ENCODE results near the gene TRIM38.
"Not testable (repeated sequence)": the region's sequence is repeated elsewhere in the genome, so short reads cannot be mapped to it uniquely, and the experiment has no call there.

TRIM38 gene, protein sequence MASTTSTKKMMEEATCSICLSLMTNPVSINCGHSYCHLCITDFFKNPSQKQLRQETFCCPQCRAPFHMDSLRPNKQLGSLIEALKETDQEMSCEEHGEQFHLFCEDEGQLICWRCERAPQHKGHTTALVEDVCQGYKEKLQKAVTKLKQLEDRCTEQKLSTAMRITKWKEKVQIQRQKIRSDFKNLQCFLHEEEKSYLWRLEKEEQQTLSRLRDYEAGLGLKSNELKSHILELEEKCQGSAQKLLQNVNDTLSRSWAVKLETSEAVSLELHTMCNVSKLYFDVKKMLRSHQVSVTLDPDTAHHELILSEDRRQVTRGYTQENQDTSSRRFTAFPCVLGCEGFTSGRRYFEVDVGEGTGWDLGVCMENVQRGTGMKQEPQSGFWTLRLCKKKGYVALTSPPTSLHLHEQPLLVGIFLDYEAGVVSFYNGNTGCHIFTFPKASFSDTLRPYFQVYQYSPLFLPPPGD

DNA sequence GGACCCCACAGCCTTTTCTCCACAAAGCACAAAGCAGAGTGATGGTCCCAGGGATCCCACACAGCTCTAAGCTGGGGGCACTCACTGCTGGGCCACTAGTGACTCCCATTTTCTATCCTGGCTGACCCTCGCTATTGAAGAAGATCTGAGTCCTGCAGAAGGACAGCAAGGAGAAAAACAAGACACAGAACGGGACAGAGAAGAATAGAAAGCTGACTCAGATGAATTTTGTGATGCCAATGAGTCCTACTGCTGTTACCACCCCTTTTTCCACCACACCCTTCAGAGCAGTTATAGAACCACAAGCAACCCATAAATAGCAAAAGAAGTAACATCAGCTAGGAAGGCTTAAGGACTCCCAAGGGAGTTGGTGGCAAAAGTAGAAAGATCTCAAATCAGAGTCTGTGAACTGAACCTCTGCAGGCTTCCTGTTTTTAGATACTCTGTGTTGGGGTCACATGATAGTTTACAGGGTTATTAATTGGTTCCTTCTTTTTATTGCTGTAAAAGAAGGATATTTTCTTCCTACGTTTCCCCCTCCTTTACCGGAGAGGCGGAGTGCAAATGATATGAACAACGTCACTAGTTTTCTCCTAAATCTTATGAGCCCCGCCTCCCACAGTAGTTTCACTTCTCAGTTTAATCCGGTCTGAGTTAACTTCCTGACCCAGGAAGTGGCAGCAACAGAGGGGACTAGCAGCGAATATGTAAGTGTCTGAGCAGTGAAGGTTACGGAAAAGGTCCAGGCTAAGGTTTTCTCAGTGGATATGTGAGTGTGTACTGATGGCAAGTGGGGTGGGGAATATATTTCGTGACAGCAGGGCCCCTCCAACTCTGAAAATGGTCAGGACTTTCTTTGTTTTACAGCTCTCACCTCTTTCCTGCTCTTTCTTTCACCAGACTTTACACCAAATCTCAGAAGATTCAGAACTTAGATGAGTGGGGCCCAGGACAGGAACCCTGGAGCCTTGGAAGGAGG lies at the start of gene TRIM38:
Gene TRIM38 (plus strand): TSS at position 654 of the 979 bp plus-strand sequence. CDS start 3,721 bp downstream, outside the sequence.
- peak in 2 of 10 donors; percentile 8 to 17 for DNase-seq
- intact Hi-C loops (cut with DNase I) = no loop called here

DNA sequence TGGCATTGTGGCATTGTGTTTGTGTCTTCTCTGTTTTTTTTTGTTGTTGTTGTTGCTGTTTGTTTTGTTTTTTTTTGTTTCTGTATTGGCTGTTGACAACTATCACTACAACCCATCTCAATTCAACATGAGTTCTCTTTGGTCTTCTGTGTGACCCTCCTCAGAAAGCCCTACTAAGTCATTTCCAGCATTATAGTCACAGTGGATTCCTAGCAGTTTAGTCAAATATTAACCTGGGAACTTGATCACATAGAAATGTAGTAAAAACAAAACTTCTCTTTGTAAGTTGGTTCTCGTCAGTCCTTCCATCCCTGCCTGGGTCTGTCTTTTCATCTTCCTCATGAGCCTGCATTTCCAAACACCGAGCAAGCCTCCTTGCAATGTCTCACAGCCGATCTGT lies 48.9 kb upstream of the TRIM38 start:
- no peak for DNase-seq
- intact Hi-C loops (cut with DNase I) = no loop called here

DNA sequence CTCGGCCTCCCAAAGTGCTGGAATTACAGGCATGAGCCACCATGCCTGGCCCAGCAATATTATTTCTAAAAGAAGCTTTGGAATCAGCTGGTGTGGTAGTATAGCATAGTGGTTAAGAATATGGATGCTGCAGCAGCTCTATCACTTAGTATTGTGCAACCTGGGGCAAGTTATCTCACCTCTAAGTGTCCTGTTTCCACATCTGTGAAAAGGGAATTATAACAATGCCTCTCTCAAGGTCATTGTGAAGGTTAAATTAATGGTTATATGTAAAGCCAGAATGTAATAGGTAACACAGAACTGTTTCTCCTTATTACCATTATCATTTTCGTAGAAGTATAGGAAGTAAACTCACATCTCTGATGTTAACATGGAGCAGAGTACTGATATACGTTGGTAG lies 46.3 kb upstream of the TRIM38 start:
- no peak for DNase-seq
- intact Hi-C loops (cut with DNase I) = no loop called here

DNA sequence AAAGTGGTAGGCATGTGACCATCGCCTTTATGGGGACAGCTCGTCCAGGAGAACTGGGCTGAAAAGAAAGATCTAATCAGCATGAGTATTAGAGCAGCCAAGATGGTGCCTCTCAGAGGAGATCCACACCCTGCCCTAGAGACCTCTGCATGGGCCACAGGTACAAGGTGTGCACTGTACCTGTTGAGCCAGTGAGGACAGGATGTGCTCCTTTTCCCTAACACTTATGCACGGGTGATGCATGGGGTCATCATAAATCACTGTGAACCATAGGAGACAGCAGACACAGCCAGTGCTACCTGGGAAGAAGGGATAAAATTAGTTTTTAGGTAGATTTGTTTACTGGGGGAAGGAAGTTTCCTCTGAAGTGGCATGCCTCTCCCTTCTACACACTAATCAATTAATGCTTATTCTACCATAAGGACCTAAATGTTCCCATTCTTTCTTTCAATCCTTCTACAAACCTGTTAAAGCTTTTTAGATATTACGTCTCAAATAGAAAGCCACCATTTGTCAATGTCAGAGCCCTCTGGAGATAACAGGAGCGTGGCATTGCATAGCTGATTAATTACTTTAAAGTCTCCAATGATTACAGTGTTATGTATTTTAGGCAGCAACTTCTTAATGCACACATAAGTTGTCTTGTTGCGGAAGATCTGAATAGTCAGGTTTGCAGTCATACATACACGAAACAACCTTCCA lies 45.7 kb upstream of the TRIM38 start:
- DNase-seq = no peak
- intact Hi-C loops (cut with DNase I) = no loop called here

DNA sequence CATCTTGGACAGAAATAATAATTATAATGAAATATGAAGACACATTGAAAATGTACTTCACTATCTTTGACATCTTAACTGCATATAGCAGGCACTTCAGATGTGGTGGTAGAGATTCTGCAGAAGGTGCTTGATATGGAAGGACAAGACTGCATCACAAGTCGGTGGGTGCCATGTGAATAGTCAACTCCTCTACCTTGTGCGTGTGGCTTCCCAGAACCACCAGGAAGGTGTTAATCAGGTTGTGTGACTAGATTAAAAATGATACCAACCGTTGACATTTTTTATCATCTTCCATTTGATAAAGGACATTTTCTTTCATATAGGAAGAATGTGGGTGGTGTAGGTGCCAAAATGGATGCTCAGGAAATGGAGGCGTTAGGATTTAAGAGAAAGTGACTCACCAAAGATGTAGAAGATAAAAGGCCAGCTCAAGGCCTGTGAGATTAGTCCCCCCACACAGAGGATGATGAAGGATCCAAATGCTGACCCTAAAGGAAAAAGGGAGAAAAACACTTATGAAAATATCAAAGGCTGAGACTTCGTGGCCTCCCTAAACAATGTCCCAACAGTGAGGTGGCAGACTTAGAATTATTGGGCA lies 44.4 kb upstream of the TRIM38 start:
- intact Hi-C loops (cut with DNase I) = no loop called here
- no peak for DNase-seq

DNA sequence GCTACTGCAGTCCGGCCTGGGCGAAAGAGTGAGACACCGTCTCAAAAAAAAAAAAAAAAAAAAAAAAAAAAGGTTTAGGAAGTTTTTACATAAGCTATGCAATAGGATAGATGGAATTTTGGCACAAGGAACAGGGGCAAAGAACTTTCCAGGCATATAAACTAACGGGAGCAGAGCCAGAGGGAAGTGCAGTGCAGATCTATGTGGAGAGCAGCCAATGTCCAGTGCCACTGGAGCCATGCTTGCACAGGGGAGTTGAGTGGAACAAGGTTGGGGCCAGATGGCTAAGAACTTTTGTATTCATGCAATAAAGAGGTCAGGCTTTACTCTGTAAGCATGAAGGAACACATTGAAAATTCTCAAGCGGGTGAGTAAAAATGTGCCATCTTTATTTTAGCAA lies 42.9 kb upstream of the TRIM38 start:
- intact Hi-C loops (cut with DNase I) = no loop called here
- DNase-seq = no peak

DNA sequence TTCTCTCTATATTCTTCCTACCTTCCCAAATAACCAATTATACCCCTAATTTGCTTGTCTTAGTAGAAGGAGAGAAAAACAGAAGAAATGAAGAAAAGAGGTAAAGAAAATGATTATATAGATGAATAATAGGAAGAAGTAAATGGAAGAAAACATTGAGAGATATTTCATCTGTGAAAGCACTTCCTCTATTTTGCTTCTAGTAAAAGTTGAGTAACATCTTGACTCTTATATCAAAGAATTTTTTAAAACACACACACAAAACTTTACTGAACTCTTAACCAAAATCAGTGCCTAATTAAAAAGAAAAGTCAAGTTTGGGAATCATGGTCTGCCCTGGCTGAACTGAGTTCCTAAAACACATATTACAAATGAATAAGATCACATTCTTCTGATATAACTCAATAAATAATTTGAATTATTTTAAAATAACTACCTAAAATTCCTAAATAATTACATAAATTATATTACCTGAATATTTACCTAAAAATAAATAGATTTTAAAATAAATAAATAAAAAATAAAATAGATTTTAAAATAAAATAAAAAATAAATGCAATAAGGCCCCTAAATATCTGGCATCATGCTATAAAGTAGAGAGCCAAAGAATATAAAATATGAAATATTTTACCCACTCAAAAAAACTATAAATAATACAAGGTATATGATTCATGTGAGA lies 40.9 kb upstream of the TRIM38 start:
- intact Hi-C loops (cut with DNase I) = no loop called here
- no peak for DNase-seq

DNA sequence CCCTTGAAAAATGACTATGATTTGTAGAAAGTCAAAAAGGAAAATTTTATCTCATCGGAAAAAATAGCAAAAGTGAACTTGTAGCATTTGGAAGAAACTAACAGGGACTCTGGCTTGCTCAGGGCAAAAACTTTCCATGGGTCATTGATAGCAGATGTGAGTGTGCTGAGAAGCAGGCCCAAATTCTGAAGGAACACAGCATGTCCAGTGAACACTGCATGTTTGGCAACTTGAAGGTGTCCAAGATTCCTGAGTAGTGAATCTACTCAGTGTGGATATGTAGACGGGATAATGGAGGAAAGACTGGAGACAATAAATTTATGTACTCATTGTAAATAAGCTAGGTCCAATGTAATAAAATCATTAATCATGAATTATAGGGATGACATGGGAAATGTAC lies 40.3 kb upstream of the TRIM38 start:
- intact Hi-C loops (cut with DNase I) = no loop called here
- no peak for DNase-seq

DNA sequence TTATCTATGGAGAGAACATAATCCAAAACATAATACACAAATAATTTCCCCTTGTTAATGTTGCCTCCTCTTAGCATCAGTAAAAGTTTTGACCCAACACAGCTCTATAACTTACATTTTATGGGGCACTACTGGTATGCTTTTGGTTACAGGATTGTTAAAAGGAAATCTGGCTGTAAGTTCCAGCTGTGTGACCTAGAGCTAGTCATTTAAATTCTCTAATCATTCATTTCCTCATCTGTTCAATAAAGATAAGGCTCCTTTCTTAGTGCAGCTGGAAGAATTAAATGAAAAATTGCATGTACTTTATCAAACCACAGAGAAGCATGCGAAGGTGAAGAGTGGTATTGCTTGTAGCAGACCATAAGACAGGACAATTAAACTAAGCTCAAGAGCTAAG lies 36.7 kb upstream of the TRIM38 start:
- intact Hi-C loops (cut with DNase I) = no loop called here
- no peak for DNase-seq

DNA sequence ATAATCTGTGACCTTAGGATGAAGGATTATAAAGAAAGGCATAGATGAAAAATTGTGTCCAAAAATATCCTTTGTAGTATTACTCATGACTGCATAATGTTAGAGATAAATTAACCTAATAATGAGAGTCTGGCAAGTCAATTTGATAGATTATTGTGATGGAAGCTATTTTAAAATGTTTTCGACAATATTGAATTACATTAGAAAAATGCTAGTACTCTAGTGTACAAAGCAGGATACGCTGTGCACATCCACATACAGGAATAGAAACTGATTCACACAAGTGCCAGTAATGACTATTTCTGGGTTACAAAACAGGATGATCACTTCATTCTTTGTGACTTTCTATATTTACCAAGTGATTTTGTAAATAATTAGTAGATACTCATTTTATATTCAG lies 35.4 kb upstream of the TRIM38 start:
- no peak for DNase-seq
- intact Hi-C loops (cut with DNase I) = no loop called here

DNA sequence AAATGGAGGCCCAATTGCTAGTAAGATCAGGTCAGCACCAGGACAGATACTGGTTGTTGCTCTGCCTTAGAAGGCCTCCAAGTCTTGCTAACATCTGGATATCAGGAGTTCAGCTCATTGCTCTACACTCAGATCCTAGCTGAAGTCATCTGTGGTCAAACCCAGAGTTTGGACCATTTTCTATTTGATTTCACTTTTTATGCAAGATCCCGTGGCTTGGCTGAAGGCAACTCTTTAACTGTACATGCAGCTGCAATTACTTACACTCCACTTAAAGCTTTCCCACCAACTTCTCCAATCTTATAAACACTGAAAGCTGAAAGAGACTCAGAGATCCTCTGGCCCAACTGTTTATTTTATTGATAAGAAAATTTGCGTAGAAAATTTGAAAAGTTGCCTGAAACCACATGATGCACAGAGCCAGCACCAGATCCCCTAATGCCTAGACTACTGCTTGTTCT lies 34.8 kb upstream of the TRIM38 start:
- intact Hi-C loops (cut with DNase I) = no loop called here
- no peak for DNase-seq

DNA sequence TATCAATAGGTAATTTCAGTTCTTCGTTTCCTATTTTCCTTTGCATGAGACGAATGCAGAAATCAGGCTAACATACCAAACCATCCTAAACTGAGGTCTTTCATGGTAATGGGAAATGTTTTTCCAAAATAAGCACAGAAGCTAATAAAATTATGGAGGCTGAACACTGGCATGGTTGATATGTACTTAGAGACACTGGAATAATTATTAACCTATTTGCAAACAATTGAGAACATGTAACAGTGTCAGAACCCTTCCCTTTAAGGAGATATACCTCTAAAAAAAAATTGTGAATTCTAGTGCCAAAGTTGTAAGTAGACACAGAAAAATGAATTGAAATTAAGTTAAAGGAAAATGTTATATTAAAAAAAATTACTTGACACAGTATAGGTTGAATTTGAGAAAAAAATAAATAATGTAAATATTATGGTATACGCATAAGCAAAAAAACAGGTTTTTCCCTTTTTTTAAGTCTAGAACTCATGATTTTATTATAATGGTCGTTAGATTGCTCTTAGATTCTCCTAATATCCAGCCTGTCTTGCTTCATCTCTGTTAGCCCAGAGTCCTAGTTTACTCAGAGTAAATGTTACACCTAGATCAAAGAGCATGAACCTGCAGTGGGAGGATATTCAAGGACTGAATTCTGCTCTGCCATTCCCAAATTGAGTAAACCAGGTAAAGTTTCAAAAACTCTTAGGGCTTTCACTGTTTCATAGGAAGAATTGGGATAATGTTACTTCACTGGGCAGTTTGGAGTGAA lies 33.9 kb upstream of the TRIM38 start:
- intact Hi-C loops (cut with DNase I) = no loop called here
- DNase-seq = no peak

DNA sequence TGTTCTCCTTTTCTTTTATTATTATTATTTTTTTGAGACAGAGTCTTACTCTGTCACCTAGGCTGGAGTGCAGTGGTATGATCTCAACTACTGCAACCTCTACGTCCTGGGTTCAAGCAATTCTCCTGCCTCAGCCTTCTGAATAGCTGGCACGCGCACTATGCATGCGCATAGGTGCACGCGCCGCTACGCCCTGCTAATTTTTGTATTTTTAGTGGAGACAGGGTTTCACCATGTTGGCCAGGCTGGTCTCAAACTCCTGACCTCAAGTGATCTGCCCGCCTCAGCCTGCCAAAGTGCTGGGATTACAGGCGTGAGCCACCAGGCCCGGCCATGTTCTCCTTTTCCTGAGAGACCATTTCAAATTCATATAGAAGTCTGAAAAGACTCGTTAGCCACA lies 32.8 kb upstream of the TRIM38 start:
- intact Hi-C loops (cut with DNase I); DNase-seq: not testable (repeated sequence)

DNA sequence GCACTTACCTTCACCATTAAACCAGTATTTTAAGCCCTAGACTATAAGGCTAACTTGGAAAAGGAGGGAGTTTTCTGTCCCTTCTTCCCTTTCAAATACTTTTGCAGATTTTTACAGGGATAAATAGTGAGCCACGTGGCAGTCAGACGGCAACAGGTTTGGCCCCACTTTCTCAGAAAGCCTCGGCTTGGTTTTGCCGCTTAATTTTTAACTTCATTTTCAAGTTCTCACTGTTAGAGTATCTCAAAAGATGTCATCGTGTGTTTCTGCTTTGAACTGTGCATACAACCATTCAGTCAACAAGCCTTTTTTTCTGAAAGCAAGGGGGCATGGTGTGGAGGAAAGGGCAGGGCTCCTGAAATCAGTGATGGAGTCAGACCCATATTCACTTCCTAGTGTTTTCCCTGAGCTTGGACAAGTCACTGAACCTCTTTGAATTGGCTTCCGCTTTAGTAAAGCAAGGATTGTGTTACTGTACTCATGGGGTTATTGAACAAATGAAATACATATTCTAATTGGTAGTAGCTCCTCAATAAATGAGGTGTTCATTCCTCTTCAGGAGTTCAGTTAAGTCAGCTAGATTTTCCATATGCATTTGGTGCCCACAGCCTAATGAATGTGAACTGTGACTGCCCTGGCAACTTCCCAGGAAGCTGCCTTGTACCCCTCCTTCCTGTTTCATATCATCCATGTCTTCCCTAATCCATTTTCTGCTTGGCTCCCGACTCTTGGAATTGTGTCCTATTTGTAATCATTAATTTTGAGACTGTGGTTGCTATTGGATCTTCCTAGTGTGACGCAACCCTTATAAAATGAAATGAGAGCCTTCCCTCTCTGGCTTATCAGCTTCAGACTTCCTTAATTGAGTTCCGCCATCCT lies 31.8 kb upstream of the TRIM38 start, which contains the start of gene SLC17A2:
Gene SLC17A2 (minus strand): TSS at position 160 of the 879 bp plus-strand sequence. CDS start 4,895 bp downstream, outside the sequence.
- intact Hi-C loops (cut with DNase I) = no loop called here
- DNase-seq = no peak

DNA sequence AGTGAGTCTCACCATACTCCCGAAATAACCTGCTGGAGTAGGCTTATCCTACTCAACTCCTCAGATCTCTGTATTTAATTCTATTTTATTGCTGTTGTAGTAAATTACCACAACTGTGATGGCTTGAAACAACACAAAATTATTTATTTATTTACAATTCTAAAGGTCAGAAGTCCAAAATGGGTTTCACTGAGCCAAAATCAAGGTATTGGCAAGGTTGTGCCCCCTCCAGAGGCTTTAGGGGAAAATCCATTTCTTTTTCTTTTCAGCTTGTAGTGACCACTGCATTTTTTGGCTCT lies 31.2 kb upstream of the TRIM38 start:
- intact Hi-C loops (cut with DNase I) = no loop called here
- no peak for DNase-seq

DNA sequence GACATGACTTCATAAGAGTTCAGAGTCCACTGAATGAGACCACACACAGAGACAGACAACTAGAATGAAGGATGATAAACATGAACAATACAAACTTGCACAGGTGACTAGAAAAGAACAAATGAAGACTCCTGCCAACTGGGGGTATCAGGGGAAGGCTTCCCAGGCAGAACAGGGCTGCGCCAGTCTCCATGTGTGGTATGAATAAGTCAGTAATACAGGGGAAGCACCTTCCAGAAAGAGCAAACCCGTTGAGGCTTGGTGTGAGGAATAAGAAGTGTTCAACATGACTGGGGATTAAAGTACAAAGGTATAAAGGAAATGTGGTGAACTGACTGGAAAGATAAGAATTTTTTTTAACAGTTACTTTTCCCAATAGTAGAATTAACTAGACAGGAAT lies 28.4 kb upstream of the TRIM38 start:
- intact Hi-C loops (cut with DNase I) = no loop called here
- DNase-seq = no peak

DNA sequence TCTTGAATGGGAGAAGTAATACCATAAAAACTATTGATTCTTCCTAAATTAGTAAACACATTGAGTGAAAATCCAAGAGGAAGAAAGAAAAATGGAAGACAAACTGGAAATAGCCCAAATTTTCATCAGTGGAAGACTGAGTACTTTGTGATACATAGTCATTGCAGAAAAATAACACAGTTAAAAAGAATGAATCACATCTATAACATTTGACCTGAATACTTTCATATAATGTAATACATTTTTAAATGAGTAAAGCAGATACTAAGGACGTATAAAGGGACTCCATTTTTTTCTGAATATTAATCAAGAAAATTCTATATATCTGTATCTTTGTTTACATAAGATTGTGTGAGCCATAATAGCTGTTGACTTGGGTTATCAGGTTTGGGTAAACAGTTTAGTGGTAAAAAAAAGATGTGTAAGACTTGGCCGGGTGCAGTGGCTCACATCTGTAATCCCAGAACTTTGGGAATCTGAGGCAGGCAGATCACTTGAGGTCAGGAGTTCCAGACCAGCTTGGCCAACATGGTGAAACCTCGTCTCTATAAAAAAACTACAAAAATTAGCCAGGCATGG lies 27.8 kb upstream of the TRIM38 start:
- intact Hi-C loops (cut with DNase I) = no loop called here
- no peak for DNase-seq

DNA sequence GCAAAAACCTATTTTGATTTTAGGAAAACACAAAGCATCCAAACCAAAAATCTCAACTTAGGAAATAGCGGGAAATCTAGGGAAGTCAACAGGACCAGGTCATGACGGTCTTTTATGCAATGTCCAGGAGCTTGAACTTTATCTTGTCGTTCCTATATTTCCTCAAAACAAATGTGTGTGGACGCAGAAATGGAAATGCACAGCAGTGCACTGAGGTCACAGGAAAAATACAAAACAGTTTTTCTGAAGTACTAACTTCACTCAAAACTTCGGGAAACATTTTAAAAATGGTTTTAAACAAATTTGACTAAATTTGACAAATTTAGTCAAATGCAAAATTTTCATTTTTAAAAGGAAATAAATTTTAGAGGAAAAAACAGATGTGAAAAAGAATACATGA lies 26.6 kb upstream of the TRIM38 start:
- no peak for DNase-seq

More for the DNA sequence above, 26.6 kb upstream of the TRIM38 start:
- intact Hi-C loops (cut with DNase I) = no loop called here
